PC-9 (cell line): Measurements from ENCODE around the gene SHTN1. TPM values are rescaled to one million over a fixed set of nuclear protein-coding genes. Genes with fewer than 3 reads are reported as not detected.

Experiments used
- BruUV-seq: library from RNA; stranded (reverse); fragments of 400-500 nt; replicated peaks from 2 replicates; lab custom pipeline; 2021; lab: Mats Ljungman, UMichigan
- CTCF ChIA-PET: fragments of 300-600 bp; sonication (Branson Sonifier 250); formaldehyde crosslinking; loops from one replicate; lab custom pipeline; 2022; ENCODE audit warnings: antibody characterized with exemption; lab: Charles Lee
- POLR2A ChIA-PET: fragments of 300-600 bp; sonication (Branson Sonifier 250); formaldehyde crosslinking; loops from one replicate; lab custom pipeline; 2022; ENCODE audit warnings: antibody characterized with exemption; ENCODE audit not compliant: unreplicated experiment; lab: Charles Lee
- DNase-seq, 2 experiments: peaks; one replicate each; pipeline versions ENCODE4 v3.0.0 to v3.0.0-alpha.2; 2015 to 2022; ENCODE audit warnings: mixed read lengths in 1 of 2
- H2AFZ ChIP-seq: fragments of 200-600 bp; sonication (generic); 2 replicates; pipeline ENCODE4 v1.8.1; 2017; ENCODE audit warnings: antibody characterized with exemption
- H3F3A ChIP-seq: fragments of 200-600 bp; sonication (generic); 2 replicates; pipeline ENCODE4 v1.8.1; 2017; ENCODE audit warnings: antibody characterized with exemption, mild to moderate bottlenecking, low read depth; ENCODE audit not compliant: insufficient read depth
- H3K27ac ChIP-seq: fragments of 200-600 bp; sonication (generic); 2 replicates; pipeline ENCODE4 v1.6.1; 2016; ENCODE audit warnings: mixed run types
- H3K27me3 ChIP-seq: fragments of 200-600 bp; sonication (generic); 2 replicates; pipeline ENCODE4 v1.6.1; 2016; ENCODE audit warnings: low read depth, mixed run types; ENCODE audit not compliant: insufficient read depth
- H3K36me3 ChIP-seq: fragments of 200-600 bp; sonication (generic); 2 replicates; pipeline ENCODE4 v1.6.1; 2016; ENCODE audit warnings: low read depth, mixed run types
- H3K4me1 ChIP-seq: fragments of 200-600 bp; sonication (generic); replicated peaks from 2 replicates; pipeline ENCODE4 v1.6.1; 2016; ENCODE audit warnings: mixed run types; ENCODE audit not compliant: insufficient read depth
- H3K4me2 ChIP-seq: fragments of 200-600 bp; sonication (generic); 2 replicates; pipeline ENCODE4 v1.6.1; 2017; ENCODE audit warnings: mixed run types
- H3K4me3 ChIP-seq: fragments of 200-600 bp; sonication (generic); 2 replicates; pipeline ENCODE4 v1.6.1; 2016; ENCODE audit warnings: mixed run types
- H3K79me2 ChIP-seq: fragments of 200-600 bp; sonication (generic); 2 replicates; pipeline ENCODE4 v1.6.1; 2017; ENCODE audit warnings: low read depth, mixed run types
- H3K9me2 ChIP-seq: fragments of 200-600 bp; sonication (generic); 2 replicates; pipeline ENCODE4 v1.8.1; 2017; ENCODE audit warnings: mild to moderate bottlenecking; ENCODE audit not compliant: insufficient read depth
- H3K9me3 ChIP-seq: fragments of 200-600 bp; sonication (generic); 2 replicates; pipeline ENCODE4 v1.8.1; 2016; ENCODE audit warnings: low read depth; ENCODE audit not compliant: insufficient read depth
- H4K20me1 ChIP-seq: fragments of 200-600 bp; sonication (generic); 2 replicates; pipeline ENCODE4 v1.8.1; 2017; ENCODE audit not compliant: insufficient read depth
- EZH2 ChIP-seq: fragments of 200-600 bp; sonication (generic); IDR thresholded peaks from 2 replicates; pipeline ENCODE4 v1.8.0; 2017; ENCODE audit warnings: antibody characterized with exemption, low read depth
- intact Hi-C: fragments of 100-400 bp; cut with micrococcal nuclease; formaldehyde crosslinking; loops from one replicate; pipeline ENCODE4 v1.10.0; 2022; ENCODE audit not compliant: unreplicated experiment
- total RNA-seq: library from RNA; stranded (reverse); gene quantifications from 2 replicates; pipeline ENCODE4 v1.2.3, GENCODE V29; 2021
- TF ChIP-seq, protein P1 (sequence below): fragments of 200-600 bp; sonication (generic); conservative IDR thresholded peaks from 2 replicates; pipeline ENCODE4 v1.6.1; 2017; ENCODE audit warnings: mixed run types, antibody characterized with exemption, mild to moderate bottlenecking, moderate library complexity

SHTN1 gene
- total RNA-seq, 1 experiment from 2014 or later, result 33.6 TPM

DNA sequence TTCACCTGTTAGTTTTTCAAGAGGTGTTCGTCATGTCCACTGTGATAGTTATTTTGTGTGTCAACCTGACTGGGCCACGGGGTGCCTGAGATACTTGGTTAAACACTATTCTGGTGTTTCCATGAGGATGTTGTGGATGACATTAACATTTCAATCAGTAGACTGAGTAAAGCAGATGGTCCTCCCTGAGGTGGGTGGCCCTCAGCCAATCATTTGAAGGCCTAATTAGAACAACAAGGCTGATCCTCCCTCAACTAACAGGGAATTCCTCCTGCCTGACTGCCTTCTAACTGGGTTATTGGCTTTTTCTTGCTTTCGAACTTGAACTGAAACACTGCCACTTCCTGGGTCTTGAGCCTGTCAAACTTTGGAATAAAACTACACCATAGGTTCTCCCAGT lies 79.9 kb downstream of the SHTN1 start:
- Histone ChIP-seq H3K36me3 (no peaks in the 10 kb centered on the region), H2AFZ (no peak overlapping the region), H3K27me3 (no peaks in the 10 kb centered on the region), H3K9me3 (no peaks in the 10 kb centered on the region), H4K20me1 (no peaks in the 10 kb centered on the region), H3K4me1 (no peaks in the 10 kb centered on the region), H3K79me2 (no peaks in the 10 kb centered on the region), H3F3A (no peaks in the 10 kb centered on the region), H3K4me3 (no peak overlapping the region), H3K4me2 (no peak overlapping the region), H3K27ac (no peak overlapping the region), H3K9me2 (no peaks in the 10 kb centered on the region)
- TF ChIP-seq, protein P1, sequence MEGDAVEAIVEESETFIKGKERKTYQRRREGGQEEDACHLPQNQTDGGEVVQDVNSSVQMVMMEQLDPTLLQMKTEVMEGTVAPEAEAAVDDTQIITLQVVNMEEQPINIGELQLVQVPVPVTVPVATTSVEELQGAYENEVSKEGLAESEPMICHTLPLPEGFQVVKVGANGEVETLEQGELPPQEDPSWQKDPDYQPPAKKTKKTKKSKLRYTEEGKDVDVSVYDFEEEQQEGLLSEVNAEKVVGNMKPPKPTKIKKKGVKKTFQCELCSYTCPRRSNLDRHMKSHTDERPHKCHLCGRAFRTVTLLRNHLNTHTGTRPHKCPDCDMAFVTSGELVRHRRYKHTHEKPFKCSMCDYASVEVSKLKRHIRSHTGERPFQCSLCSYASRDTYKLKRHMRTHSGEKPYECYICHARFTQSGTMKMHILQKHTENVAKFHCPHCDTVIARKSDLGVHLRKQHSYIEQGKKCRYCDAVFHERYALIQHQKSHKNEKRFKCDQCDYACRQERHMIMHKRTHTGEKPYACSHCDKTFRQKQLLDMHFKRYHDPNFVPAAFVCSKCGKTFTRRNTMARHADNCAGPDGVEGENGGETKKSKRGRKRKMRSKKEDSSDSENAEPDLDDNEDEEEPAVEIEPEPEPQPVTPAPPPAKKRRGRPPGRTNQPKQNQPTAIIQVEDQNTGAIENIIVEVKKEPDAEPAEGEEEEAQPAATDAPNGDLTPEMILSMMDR, result no peak
- no peak for TF ChIP-seq EZH2
- POLR2A ChIA-PET, result no interaction called here
- no TSS peak for BruUV-seq
- intact Hi-C loops, result no loop called here
- CTCF ChIA-PET, result no interaction called here
- no peak for DNase-seq

DNA sequence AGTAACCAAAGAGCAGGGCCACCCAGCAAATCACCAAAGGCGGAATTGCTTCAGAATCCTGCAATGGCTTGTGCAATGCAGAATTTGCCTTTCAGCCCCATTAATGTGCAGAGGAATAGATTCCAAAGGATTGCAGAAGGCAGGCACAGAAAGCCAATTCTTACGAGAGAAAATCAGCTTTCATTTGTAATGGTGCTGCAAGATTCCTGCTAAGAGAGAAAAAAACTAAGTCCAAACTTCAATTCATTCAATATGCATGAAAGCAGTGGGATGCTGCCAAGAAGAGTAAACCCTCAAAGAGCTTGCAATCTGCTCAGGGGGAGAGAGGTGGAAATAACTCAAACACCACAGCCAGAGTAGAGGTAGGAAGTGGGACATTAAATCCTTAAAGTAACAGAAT lies 85.3 kb downstream of the SHTN1 start:
- TF ChIP-seq, protein P1, result no peak
- no peak for TF ChIP-seq EZH2
- Histone ChIP-seq H3K79me2 (no peaks in the 10 kb centered on the region), H3F3A (no peaks in the 10 kb centered on the region), H3K4me1 (no peaks in the 10 kb centered on the region), H4K20me1 (no peaks in the 10 kb centered on the region), H3K27ac (no peak overlapping the region), H2AFZ (no peak overlapping the region), H3K36me3 (no peaks in the 10 kb centered on the region), H3K9me2 (no peaks in the 10 kb centered on the region), H3K4me3 (no peak overlapping the region), H3K27me3 (no peaks in the 10 kb centered on the region), H3K9me3 (no peaks in the 10 kb centered on the region), H3K4me2 (no peak overlapping the region)
- intact Hi-C loops, result no loop called here
- BruUV-seq, result no TSS peak
- DNase-seq, result no peak
- ChIA-PET CTCF (no interaction called here), POLR2A (no interaction called here)

DNA sequence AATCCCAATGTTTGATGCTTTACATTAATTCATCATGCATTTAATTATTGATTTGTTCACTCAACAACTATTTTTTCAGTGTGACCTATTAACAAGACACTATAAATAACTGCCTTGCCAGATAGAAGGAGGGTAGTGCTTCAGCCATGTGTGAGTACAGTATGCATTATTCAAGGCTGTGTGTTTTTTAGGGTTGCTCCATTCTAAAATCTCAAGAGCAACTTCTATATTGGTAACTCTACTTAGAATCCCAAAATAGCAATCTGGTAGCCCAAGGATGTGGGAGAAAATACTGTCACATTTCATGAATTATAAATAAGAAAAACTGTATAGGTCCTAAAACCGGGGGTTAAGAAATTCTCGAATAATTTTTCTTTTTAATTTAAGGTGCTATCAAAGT lies 85.8 kb downstream of the SHTN1 start:
- no TSS peak for BruUV-seq
- H3K4me1 ChIP-seq, result no peaks in the 10 kb centered on the region
- POLR2A ChIA-PET, result no interaction called here

More for the DNA sequence above, 85.8 kb downstream of the SHTN1 start:
- Histone ChIP-seq H3K9me3 (no peaks in the 10 kb centered on the region), H3F3A (no peaks in the 10 kb centered on the region), H3K9me2 (no peaks in the 10 kb centered on the region), H2AFZ (no peak overlapping the region), H4K20me1 (no peaks in the 10 kb centered on the region), H3K4me2 (no peak overlapping the region), H3K4me3 (no peak overlapping the region), H3K27me3 (no peaks in the 10 kb centered on the region), H3K79me2 (no peaks in the 10 kb centered on the region), H3K27ac (no peak overlapping the region), H3K36me3 (no peaks in the 10 kb centered on the region)
- no peak for TF ChIP-seq EZH2
- TF ChIP-seq, protein P1, result no peak
- intact Hi-C loops, result no loop called here
- DNase-seq, result no peak
- CTCF ChIA-PET, result no interaction called here
